Hepatocyte (in vitro differentiated cells): ENCODE results near the gene CCDC78.

ENCODE experiments used
- CTCF ChIP-seq: fragments of 200-600 bp; sonication (generic); IDR thresholded peaks from 2 replicates; pipeline ENCODE4 v1.5.1; 2016; ENCODE audit warnings: antibody characterized with exemption, mild to moderate bottlenecking; ENCODE audit not compliant: poor library complexity
- EZH2 ChIP-seq: fragments of 200-600 bp; sonication (generic); IDR thresholded peaks from 2 replicates; pipeline ENCODE4 v1.6.1; 2016; ENCODE audit warnings: antibody characterized with exemption, mild to moderate bottlenecking, borderline replicate concordance
- EZH2phosphoT487 ChIP-seq: fragments of 200-600 bp; sonication (generic); IDR thresholded peaks from one replicate; pipeline ENCODE4 v1.6.1; 2018; ENCODE audit warnings: antibody characterized with exemption, mild to moderate bottlenecking, low read depth, moderate library complexity; ENCODE audit not compliant: unreplicated experiment, severe bottlenecking

- TF ChIP-seq CTCF (no peak), EZH2phosphoT487 (no peak), EZH2 (no peak)
These were observed 49.3 kb downstream of the CCDC78 start for GRCh38 chr16:676913-677312.
